ENCODE results near the gene PALMD. TPM values are rescaled to one million over a fixed set of nuclear protein-coding genes. Genes with fewer than 3 reads are reported as not detected.
A peak's percentile ranks its signal among the peaks of the same experiment; 100 is the strongest.

Gene PALMD
- total RNA-seq, 4 donors from 2014 or later = 27.1 to 39.2 (median 31.3) TPM

DNA sequence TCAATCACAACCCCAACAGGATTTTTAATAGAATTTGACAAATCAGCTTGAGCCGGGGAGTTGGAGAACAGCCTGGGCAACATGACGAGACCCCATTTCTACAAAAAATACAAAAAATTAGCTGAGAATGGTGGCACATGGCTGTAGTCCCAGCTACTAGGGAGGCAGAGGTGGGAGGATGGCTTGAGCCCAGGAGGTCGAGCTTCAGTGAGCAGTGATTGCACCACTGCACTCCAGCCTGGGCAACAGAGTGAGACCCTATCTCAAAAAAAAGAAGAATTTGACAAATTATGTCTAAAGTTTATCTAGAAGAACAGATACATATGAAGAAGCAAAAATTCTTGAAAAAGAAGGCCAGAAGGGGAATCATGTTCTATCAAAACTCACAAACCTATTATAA is 77.3 kb downstream of the PALMD start:
- Histone ChIP-seq H3K27ac (no peak overlapping the region), H3K9me3 (no peaks in the 10 kb centered on the region), H3K4me1 (no peaks in the 10 kb centered on the region), H3K27me3 (no peaks in the 10 kb centered on the region), H3K4me3 (no peak overlapping the region), H3K36me3 (peaks cover 0 to 78% (median 0%) of the 10 kb centered on the region in 3 donors)
- no peak for DNase-seq
- no peak for TF ChIP-seq POLR2A (IDR thresholded peaks at IDR 0.05)
- TF ChIP-seq, protein P1, sequence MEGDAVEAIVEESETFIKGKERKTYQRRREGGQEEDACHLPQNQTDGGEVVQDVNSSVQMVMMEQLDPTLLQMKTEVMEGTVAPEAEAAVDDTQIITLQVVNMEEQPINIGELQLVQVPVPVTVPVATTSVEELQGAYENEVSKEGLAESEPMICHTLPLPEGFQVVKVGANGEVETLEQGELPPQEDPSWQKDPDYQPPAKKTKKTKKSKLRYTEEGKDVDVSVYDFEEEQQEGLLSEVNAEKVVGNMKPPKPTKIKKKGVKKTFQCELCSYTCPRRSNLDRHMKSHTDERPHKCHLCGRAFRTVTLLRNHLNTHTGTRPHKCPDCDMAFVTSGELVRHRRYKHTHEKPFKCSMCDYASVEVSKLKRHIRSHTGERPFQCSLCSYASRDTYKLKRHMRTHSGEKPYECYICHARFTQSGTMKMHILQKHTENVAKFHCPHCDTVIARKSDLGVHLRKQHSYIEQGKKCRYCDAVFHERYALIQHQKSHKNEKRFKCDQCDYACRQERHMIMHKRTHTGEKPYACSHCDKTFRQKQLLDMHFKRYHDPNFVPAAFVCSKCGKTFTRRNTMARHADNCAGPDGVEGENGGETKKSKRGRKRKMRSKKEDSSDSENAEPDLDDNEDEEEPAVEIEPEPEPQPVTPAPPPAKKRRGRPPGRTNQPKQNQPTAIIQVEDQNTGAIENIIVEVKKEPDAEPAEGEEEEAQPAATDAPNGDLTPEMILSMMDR (IDR thresholded peaks at IDR 0.05) = no peak
- 80 to 95% methylated on average over 3 of the region's 3 CpGs for WGBS, 2 donors
- intact Hi-C loops (cut with DNase I) = no loop called here

DNA sequence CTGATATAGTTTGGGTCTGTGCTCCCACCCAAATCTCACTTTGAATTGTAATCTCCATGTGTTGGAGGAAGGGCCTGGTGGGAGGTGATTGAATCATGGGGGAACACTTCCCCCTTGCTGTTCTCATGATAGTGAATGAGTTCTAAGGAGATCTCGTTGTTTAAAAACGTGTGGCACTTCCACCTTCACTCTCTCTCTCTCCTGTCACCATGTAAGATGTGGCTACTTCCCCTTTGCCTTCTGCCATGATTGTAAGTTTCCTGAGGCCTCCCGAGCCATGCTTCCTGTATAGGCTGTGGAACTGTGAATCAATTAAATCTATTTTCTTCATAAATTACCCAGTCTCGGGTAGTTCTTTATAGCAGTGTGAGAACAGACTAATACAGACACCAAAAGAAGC is 80.1 kb downstream of the PALMD start:
- H3K4me3 ChIP-seq = no peak overlapping the region
- no peak for DNase-seq
- H3K27ac ChIP-seq = no peak overlapping the region
- no peaks in the 10 kb centered on the region for H3K9me3 ChIP-seq
- 58 to 66% methylated on average over 4 of the region's 4 CpGs for WGBS, 2 donors
- H3K36me3 ChIP-seq = peaks cover 0 to 74% (median 0%) of the 10 kb centered on the region in 3 donors
- no peaks in the 10 kb centered on the region for H3K4me1 ChIP-seq
- TF ChIP-seq POLR2A (IDR thresholded peaks at IDR 0.05) = no peak
- TF ChIP-seq, protein P1 (IDR thresholded peaks at IDR 0.05) = no peak
- no peaks in the 10 kb centered on the region for H3K27me3 ChIP-seq
- intact Hi-C loops (cut with DNase I) = no loop called here

DNA sequence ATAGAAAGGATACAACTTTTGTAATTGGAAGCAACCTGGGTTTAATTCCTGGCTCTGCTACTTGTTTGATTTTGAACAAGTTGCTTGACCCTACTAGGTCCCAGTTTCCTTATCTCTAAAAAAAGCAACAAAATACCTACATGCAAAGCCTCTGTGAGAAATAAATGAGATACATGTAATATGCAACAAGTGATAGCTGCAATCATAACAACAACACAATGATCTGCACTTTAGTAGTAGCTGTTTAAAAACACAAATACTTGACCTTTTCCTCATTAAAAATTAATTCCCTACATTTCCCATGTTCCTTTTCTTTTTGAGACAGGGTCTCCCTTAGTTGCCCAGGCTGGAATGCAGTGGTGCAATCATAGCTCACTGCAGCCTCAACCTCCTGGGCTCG is 80.5 kb downstream of the PALMD start:
- no peaks in the 10 kb centered on the region for H3K4me1 ChIP-seq
- no peaks in the 10 kb centered on the region for H3K27me3 ChIP-seq
- no peak for DNase-seq
- intact Hi-C loops (cut with DNase I) = no loop called here
- TF ChIP-seq POLR2A (IDR thresholded peaks at IDR 0.05) = no peak
- TF ChIP-seq, protein P1 (IDR thresholded peaks at IDR 0.05) = no peak
- H3K27ac ChIP-seq = no peak overlapping the region
- peaks cover 0 to 70% (median 0%) of the 10 kb centered on the region in 3 donors for H3K36me3 ChIP-seq
- no peaks in the 10 kb centered on the region for H3K9me3 ChIP-seq
- H3K4me3 ChIP-seq = no peak overlapping the region
- WGBS, 2 donors = 79 to 80% methylated on average over 1 of the region's 1 CpG

DNA sequence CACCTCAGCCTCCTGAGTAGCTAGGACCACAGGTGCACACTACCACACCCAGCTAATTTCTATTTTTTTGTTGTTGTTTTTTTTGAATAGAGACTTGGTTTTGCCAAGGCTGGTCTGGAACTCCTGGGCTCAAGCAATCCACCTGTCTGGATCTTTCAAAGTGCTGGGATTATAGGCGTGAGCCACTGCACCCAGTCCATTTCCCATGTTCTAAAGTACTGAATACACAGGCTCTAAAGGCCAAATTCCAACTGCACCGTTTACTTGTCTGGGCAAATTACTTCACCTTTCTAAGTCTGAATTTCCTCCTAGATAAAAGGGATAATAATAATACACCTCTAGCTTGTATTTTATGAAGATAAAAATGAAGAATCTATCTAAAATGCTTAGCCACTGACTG is 80.9 kb downstream of the PALMD start:
- 48 to 62% methylated on average over 2 of the region's 2 CpGs for WGBS, 2 donors
- DNase-seq = no peak
- Histone ChIP-seq H3K9me3 (no peaks in the 10 kb centered on the region), H3K27me3 (no peaks in the 10 kb centered on the region), H3K36me3 (peaks cover 0 to 66% (median 0%) of the 10 kb centered on the region in 3 donors), H3K4me1 (no peaks in the 10 kb centered on the region), H3K27ac (no peak overlapping the region), H3K4me3 (no peak overlapping the region)
- TF ChIP-seq, protein P1 (IDR thresholded peaks at IDR 0.05) = no peak
- no peak for TF ChIP-seq POLR2A (IDR thresholded peaks at IDR 0.05)
- intact Hi-C loops (cut with DNase I) = no loop called here

DNA sequence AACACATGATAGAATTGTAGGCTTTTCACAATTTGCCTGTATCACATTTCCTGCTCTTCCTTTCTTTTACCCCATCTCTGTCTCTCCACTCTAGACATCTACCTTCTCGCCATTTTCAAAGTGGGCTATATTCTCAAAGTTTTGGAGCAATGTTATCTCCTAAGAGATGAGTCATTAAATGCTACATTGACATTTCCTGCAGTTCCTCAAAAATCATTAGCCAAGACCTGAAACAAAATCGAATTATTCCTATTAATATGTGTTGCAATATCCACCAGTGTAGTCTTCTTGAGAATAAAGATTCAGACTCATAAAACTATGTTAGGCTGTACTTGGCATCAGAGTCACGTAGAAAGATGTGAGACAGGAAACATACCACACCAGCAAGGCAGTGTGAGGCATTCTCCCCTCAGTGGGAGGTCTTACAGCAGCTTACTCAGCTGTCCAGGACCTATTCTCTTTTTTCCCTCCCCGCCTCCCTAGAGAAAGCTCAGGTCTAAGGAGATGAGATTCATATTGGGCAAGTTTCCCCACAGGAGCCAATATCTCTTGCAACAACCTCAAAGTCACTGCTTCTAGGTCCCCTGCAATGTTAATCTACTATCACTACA is 81.8 kb downstream of the PALMD start:
- peak overlapping the region in 2 of 4 donors; percentile 18 to 52 for H3K27ac ChIP-seq
- WGBS, 2 donors = 76 to 77% methylated on average over 4 of the region's 4 CpGs

More for the DNA sequence above, 81.8 kb downstream of the PALMD start:
- intact Hi-C loops (cut with DNase I) = no loop called here
- no peaks in the 10 kb centered on the region for H3K9me3 ChIP-seq
- no peak overlapping the region for H3K4me3 ChIP-seq
- H3K4me1 ChIP-seq = no peaks in the 10 kb centered on the region
- peaks cover 0 to 64% (median 0%) of the 10 kb centered on the region in 3 donors for H3K36me3 ChIP-seq
- no peaks in the 10 kb centered on the region for H3K27me3 ChIP-seq
- TF ChIP-seq, protein P1 (IDR thresholded peaks at IDR 0.05) = no peak
- TF ChIP-seq POLR2A (IDR thresholded peaks at IDR 0.05) = no peak
- DNase-seq = no peak
